Measurements from ENCODE around the gene MMP24.

The MMP24 gene

DNA sequence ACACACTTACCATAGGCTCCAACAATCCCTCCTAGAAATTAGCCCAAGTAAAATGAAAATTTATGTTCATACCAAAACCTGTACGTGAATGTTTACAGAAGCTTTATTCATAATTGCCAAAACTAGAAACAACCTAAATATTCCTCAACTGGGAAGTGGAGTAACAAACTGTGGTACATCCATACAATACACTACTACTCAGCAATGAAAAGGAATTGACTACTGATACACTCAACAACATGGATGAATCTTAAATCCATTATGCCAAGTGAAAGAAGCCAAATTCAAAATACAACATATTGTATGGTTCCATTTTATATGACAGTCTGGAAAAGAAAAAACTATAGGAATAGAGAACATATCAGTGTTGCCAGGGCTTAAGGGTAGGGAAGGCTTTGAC, 19.7 kb upstream of the MMP24 start:
- no peak for DNase-seq (ENCODE audit: extremely low read depth, low read depth)
- no peak overlapping the region for H3K4me3 ChIP-seq (replicated peaks; ENCODE audit: low read depth, low read length)
- TF ChIP-seq, protein P1, sequence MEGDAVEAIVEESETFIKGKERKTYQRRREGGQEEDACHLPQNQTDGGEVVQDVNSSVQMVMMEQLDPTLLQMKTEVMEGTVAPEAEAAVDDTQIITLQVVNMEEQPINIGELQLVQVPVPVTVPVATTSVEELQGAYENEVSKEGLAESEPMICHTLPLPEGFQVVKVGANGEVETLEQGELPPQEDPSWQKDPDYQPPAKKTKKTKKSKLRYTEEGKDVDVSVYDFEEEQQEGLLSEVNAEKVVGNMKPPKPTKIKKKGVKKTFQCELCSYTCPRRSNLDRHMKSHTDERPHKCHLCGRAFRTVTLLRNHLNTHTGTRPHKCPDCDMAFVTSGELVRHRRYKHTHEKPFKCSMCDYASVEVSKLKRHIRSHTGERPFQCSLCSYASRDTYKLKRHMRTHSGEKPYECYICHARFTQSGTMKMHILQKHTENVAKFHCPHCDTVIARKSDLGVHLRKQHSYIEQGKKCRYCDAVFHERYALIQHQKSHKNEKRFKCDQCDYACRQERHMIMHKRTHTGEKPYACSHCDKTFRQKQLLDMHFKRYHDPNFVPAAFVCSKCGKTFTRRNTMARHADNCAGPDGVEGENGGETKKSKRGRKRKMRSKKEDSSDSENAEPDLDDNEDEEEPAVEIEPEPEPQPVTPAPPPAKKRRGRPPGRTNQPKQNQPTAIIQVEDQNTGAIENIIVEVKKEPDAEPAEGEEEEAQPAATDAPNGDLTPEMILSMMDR (IDR thresholded peaks at IDR 0.05; ENCODE audit: low read depth, low read length, missing control alignments): no peak

DNA sequence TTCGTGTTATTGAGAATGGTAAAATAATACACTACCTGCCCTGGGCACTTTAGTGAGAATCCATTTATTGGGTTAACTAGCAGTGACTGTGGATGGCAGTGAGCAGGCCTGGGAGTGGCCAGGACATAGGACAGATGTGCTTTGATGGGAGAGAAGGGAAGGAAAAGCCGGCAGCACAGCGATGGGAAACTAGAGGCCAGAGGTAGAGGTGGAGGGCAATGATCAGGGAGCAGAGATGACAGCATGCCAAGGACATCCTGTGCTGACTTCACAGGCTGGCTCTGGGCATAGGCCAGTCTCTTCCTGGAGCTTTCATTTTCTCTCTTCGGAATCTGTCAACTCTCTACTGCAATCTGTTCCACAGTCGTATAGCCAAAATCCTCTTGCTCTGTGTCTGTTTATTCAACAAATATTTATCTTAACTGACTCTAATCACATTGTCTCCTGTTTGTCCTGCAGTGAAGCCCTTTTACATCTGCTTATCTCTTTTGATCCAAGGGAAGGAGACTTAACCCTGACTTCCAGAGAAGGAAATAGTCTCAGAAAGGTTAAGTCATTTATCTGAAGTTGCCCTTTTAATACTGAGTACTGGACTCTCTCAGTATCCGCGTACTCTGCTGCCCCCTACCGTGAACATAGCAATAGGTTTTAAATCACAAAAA, 18.4 kb upstream of the MMP24 start:
- TF ChIP-seq, protein P1 (IDR thresholded peaks at IDR 0.05; ENCODE audit: low read depth, low read length, missing control alignments): peak; percentile 72
- H3K4me3 ChIP-seq (replicated peaks; ENCODE audit: low read depth, low read length): no peak overlapping the region
- peak; percentile 62 for DNase-seq (ENCODE audit: extremely low read depth, low read depth)

DNA sequence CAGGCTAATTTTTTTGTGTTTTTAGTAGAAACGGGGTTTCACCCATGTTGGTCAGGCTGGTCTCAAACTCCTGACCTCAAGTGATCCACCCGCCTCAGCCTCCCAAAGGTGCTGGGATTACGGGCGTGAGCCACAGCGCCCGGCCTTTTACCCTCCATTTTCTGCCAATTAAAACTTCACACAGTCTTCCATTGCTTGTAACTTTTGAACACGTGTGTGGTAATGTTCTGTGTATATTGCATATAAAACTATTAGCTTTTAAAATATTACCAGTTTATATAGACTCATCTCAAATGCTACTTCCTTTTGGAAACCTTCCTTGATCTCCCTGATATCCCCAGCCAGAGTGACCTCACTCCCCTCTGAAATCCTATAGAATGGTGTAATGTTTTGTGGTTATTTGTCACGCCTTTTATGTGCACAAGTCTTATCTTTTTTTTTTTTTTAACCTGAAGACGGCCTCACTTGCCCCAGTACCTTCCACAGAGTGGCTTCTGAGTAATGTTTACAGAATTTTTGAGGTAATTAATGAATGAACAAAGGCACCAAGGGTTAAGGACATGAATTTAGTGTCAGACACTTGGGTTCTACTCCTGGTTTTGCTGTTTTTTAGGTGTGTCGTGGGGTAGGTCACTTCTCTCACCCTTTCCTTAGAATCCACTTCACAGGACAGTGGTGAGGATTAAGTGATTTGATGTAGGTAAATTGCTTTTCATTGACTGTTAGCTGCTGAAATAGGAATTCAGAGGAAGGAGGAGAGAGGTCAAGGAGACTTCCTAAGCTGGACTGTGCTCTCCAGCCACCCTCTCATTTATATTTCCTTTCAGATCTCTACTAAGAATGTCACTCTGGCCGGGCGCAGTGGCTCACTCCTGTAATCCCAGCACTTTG, 11.2 kb upstream of the MMP24 start:
- no peak for DNase-seq (ENCODE audit: extremely low read depth, low read depth)
- TF ChIP-seq, protein P1 (IDR thresholded peaks at IDR 0.05; ENCODE audit: low read depth, low read length, missing control alignments): no peak
- H3K4me3 ChIP-seq (replicated peaks; ENCODE audit: low read depth, low read length): no peak overlapping the region

DNA sequence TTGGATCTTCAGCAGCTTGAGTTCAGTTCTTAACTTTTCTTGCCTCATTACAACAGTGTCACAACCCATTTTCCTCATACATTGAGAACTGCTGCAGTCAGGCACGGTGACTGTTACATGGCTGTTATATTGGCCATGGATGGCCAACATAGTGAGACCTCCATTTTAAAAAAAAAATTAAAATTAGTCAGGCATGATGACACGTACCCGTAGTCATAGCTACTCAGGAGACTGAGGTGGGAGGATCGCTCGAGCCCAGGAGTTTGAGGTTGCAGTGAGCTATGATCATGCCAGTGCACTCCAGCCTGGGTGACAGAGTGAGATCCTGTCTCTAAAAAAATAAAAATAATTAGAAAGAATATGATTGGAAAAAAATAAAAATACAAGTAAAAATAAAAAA, 9.9 kb upstream of the MMP24 start:
- no peak overlapping the region for H3K4me3 ChIP-seq (replicated peaks; ENCODE audit: low read depth, low read length)
- TF ChIP-seq, protein P1 (IDR thresholded peaks at IDR 0.05; ENCODE audit: low read depth, low read length, missing control alignments): no peak
- no peak for DNase-seq (ENCODE audit: extremely low read depth, low read depth)

DNA sequence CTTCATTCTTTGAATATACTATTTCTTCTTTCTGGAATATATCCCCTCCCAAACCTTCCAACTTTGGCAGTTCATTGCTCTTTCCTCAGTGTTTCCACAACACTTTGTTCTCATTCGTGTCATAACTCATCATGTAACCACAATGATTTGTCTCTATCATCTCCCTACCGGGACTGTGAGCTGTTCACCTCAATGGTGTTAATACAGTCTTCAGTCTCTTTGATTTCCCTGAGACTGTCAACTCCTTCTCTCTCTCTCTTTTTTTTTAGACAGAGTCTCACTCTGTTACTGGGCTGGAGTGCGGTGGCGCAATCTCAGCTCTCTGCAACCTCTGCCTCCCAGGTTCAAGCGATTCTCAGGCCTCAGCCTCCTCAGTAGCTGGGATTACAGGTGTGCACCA, 2.5 kb upstream of the MMP24 start:
- DNase-seq (ENCODE audit: extremely low read depth, low read depth): no peak
- no peak overlapping the region for H3K4me3 ChIP-seq (replicated peaks; ENCODE audit: low read depth, low read length)
- TF ChIP-seq, protein P1 (IDR thresholded peaks at IDR 0.05; ENCODE audit: low read depth, low read length, missing control alignments): no peak

DNA sequence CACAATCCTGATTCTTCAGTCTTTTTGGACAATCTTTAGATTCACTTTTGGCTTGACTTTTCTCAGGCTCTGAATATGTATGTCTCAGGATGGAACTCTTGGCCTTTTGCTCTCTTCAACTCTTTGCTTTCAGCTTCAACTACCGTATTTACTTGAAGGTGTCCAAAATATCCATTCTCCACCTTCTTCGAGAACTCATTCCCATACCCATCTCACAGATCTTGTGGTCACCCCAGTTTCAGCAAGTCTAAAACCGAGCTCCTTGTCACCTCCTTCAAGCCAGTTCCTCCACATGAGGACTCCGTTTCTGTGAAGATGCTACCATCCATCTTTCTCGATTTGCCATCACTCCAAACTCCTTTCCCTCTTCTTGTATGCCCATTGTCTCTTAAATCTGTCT, 2.0 kb upstream of the MMP24 start:
- TF ChIP-seq, protein P1 (IDR thresholded peaks at IDR 0.05; ENCODE audit: low read depth, low read length, missing control alignments): no peak
- no peak overlapping the region for H3K4me3 ChIP-seq (replicated peaks; ENCODE audit: low read depth, low read length)
- no peak for DNase-seq (ENCODE audit: extremely low read depth, low read depth)

All from HFF-Myc (cell line).